NCI-H526 (cell line): ENCODE results near the gene ZNF503.

Experiments
- DNase-seq, 2 experiments: peaks; one replicate each; lab custom pipeline; 2025; lab: John Stamatoyannopoulos, UW

The ZNF503 gene

GRCh38 chr10:75431180-75432111 lies 29.9 kb upstream of the ZNF503 start, which contains the start of gene LRMDA:
LRMDA (plus strand) TSS chr10:75431624.
- DNase-seq: peak in 1 of 2 experiments; percentile 33

- peak in 1 of 2 experiments; percentile 16 for DNase-seq
These were observed 28.6 kb upstream of the ZNF503 start for GRCh38 chr10:75430000-75430763.

GRCh38 chr10:75429159-75429827 lies 27.7 kb upstream of the ZNF503 start:
- DNase-seq: no peak

- DNase-seq: no peak
These were observed 27.0 kb upstream of the ZNF503 start for GRCh38 chr10:75428434-75429158.

- DNase-seq: no peak
These were observed 26.4 kb upstream of the ZNF503 start for GRCh38 chr10:75427951-75428350.

GRCh38 chr10:75426880-75427279 lies 25.3 kb upstream of the ZNF503 start:
- DNase-seq: no peak

- no peak for DNase-seq
These were observed 23.9 kb upstream of the ZNF503 start for GRCh38 chr10:75425291-75426079.

- no peak for DNase-seq
These were observed 23.0 kb upstream of the ZNF503 start for GRCh38 chr10:75424571-75424970.

GRCh38 chr10:75422913-75423312 lies 21.3 kb upstream of the ZNF503 start:
- DNase-seq: no peak

GRCh38 chr10:75418712-75419111 lies 17.1 kb upstream of the ZNF503 start:
- no peak for DNase-seq

GRCh38 chr10:75418293-75418692 lies 16.7 kb upstream of the ZNF503 start:
- no peak for DNase-seq

- no peak for DNase-seq
These were observed 16.0 kb upstream of the ZNF503 start for GRCh38 chr10:75417522-75417927.

GRCh38 chr10:75414527-75414926 lies 13.0 kb upstream of the ZNF503 start:
- no peak for DNase-seq

GRCh38 chr10:75410132-75411005 lies 8.8 kb upstream of the ZNF503 start:
- no peak for DNase-seq

GRCh38 chr10:75408911-75409885 lies 7.6 kb upstream of the ZNF503 start:
- peak; percentile 82 to 90 for DNase-seq

- DNase-seq: peak; percentile 57 to 82
These were observed 6.9 kb upstream of the ZNF503 start for GRCh38 chr10:75408509-75408875.

GRCh38 chr10:75407713-75408508 lies 6.3 kb upstream of the ZNF503 start:
- peak; percentile 31 to 82 for DNase-seq

- peak in 1 of 2 experiments; percentile 69 for DNase-seq
These were observed 5.7 kb upstream of the ZNF503 start for GRCh38 chr10:75407224-75407712.
